ENCODE data around the gene RTN4R. TPM values are rescaled to one million over a fixed set of nuclear protein-coding genes. Genes with fewer than 3 reads are reported as not detected.

RTN4R gene
- total and polyA plus RNA-seq, 2 of the 13 experiments (the other 11 are each of a cell fraction or from before 2014, with no cell fraction given), result 0.22 to 0.77 TPM

DNA sequence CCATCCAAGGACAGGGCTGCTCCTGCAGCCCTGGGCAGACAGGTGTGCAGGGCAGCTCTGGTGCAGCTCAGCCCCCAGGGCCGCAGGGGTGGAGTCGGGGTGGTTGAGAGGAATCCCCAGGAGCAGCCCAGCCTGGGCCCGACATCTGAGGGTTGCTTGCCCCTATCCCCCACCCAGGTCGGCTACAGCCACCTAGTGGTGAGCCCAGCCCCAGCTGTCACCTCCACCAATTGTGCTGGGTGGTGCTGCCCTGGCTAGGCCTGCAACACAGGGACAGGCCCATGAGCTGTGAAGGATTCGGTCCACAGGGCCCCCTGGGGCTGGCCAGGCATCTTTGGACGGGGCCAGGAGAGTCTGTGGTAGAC, 29.6 kb downstream of the RTN4R start (continued):
- TF ChIP-seq, protein P1, sequence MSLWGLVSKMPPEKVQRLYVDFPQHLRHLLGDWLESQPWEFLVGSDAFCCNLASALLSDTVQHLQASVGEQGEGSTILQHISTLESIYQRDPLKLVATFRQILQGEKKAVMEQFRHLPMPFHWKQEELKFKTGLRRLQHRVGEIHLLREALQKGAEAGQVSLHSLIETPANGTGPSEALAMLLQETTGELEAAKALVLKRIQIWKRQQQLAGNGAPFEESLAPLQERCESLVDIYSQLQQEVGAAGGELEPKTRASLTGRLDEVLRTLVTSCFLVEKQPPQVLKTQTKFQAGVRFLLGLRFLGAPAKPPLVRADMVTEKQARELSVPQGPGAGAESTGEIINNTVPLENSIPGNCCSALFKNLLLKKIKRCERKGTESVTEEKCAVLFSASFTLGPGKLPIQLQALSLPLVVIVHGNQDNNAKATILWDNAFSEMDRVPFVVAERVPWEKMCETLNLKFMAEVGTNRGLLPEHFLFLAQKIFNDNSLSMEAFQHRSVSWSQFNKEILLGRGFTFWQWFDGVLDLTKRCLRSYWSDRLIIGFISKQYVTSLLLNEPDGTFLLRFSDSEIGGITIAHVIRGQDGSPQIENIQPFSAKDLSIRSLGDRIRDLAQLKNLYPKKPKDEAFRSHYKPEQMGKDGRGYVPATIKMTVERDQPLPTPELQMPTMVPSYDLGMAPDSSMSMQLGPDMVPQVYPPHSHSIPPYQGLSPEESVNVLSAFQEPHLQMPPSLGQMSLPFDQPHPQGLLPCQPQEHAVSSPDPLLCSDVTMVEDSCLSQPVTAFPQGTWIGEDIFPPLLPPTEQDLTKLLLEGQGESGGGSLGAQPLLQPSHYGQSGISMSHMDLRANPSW (CRISPR knock-in tag; IDR thresholded peaks at IDR 0.05; ENCODE audit: borderline replicate concordance), result no peak
- TF ChIP-seq JUND (CRISPR knock-in tag; IDR thresholded peaks at IDR 0.05), result no peak
- peak; percentile 86 for TF ChIP-seq RAD21 (CRISPR knock-in tag; IDR thresholded peaks at IDR 0.05)
- TF ChIP-seq, protein P2, sequence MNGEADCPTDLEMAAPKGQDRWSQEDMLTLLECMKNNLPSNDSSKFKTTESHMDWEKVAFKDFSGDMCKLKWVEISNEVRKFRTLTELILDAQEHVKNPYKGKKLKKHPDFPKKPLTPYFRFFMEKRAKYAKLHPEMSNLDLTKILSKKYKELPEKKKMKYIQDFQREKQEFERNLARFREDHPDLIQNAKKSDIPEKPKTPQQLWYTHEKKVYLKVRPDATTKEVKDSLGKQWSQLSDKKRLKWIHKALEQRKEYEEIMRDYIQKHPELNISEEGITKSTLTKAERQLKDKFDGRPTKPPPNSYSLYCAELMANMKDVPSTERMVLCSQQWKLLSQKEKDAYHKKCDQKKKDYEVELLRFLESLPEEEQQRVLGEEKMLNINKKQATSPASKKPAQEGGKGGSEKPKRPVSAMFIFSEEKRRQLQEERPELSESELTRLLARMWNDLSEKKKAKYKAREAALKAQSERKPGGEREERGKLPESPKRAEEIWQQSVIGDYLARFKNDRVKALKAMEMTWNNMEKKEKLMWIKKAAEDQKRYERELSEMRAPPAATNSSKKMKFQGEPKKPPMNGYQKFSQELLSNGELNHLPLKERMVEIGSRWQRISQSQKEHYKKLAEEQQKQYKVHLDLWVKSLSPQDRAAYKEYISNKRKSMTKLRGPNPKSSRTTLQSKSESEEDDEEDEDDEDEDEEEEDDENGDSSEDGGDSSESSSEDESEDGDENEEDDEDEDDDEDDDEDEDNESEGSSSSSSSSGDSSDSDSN (CRISPR knock-in tag; IDR thresholded peaks at IDR 0.05), result no peak
- no peak for TF ChIP-seq PITX1 (CRISPR knock-in tag; IDR thresholded peaks at IDR 0.05)
- TF ChIP-seq ZNF460 (CRISPR knock-in tag; IDR thresholded peaks at IDR 0.05; ENCODE audit: borderline replicate concordance), result no peak
- no peak for TF ChIP-seq RBAK (CRISPR knock-in tag; IDR thresholded peaks at IDR 0.05)
- TF ChIP-seq CHCHD3 (CRISPR knock-in tag; IDR thresholded peaks at IDR 0.05), result no peak
- TF ChIP-seq KDM2A (CRISPR knock-in tag; IDR thresholded peaks at IDR 0.05; ENCODE audit: borderline replicate concordance, low read depth), result 0 out of 2 replicates have a peak, but pooled peaks have one; percentile 47
- TF ChIP-seq GTF3A (CRISPR knock-in tag; conservative IDR thresholded peaks at IDR 0.05), result no peak
- TF ChIP-seq, protein P3, sequence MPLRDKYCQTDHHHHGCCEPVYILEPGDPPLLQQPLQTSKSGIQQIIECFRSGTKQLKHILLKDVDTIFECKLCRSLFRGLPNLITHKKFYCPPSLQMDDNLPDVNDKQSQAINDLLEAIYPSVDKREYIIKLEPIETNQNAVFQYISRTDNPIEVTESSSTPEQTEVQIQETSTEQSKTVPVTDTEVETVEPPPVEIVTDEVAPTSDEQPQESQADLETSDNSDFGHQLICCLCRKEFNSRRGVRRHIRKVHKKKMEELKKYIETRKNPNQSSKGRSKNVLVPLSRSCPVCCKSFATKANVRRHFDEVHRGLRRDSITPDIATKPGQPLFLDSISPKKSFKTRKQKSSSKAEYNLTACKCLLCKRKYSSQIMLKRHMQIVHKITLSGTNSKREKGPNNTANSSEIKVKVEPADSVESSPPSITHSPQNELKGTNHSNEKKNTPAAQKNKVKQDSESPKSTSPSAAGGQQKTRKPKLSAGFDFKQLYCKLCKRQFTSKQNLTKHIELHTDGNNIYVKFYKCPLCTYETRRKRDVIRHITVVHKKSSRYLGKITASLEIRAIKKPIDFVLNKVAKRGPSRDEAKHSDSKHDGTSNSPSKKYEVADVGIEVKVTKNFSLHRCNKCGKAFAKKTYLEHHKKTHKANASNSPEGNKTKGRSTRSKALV (CRISPR knock-in tag; IDR thresholded peaks at IDR 0.05), result peak; percentile 20; the same call in 1 of the 2 replicates
- no peak for TF ChIP-seq NCOA1 (CRISPR knock-in tag; IDR thresholded peaks at IDR 0.05)
- TF ChIP-seq, protein P4, sequence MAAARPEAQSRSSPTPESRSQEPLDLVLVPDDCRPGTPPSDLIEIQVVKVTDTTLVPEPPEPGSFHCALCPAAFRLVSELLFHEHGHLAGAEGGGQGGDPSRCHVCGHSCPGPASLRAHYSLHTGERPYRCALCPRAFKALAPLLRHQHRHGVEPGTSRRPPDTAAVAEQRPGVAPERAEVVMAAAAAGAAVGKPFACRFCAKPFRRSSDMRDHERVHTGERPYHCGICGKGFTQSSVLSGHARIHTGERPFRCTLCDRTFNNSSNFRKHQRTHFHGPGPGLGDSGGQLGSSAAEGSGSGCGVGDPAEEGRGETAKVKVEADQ (CRISPR knock-in tag; IDR thresholded peaks at IDR 0.05; ENCODE audit: borderline replicate concordance), result no peak
- peak; percentile 10; the same call in 1 of the 2 replicates for TF ChIP-seq SALL1 (CRISPR knock-in tag; IDR thresholded peaks at IDR 0.05)
- TF ChIP-seq, protein P5, sequence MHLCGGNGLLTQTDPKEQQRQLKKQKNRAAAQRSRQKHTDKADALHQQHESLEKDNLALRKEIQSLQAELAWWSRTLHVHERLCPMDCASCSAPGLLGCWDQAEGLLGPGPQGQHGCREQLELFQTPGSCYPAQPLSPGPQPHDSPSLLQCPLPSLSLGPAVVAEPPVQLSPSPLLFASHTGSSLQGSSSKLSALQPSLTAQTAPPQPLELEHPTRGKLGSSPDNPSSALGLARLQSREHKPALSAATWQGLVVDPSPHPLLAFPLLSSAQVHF (CRISPR knock-in tag; IDR thresholded peaks at IDR 0.05), result no peak
- TF ChIP-seq, protein P6, sequence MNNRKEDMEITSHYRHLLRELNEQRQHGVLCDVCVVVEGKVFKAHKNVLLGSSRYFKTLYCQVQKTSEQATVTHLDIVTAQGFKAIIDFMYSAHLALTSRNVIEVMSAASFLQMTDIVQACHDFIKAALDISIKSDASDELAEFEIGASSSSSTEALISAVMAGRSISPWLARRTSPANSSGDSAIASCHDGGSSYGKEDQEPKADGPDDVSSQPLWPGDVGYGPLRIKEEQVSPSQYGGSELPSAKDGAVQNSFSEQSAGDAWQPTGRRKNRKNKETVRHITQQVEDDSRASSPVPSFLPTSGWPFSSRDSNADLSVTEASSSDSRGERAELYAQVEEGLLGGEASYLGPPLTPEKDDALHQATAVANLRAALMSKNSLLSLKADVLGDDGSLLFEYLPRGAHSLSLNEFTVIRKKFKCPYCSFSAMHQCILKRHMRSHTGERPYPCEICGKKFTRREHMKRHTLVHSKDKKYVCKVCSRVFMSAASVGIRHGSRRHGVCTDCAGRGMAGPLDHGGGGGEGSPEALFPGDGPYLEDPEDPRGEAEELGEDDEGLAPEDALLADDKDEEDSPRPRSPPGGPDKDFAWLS (CRISPR knock-in tag; IDR thresholded peaks at IDR 0.05; ENCODE audit: borderline replicate concordance), result no peak
- no peak for TF ChIP-seq CCDC6 (CRISPR knock-in tag; IDR thresholded peaks at IDR 0.05)
- TF ChIP-seq KAT7 (CRISPR knock-in tag; IDR thresholded peaks at IDR 0.05; ENCODE audit: borderline replicate concordance), result no peak

Data from HepG2 (cell line).